Erythroblast (primary cell): ENCODE data around the gene ESPL1.

Experiments used
- GATA1 ChIP-seq: IDR thresholded peaks from 2 replicates; pipeline ENCODE4 v1.6.1; 2011; ENCODE audit warnings: low read depth, mild to moderate bottlenecking, control low read depth, low read length, moderate library complexity
- POLR2A ChIP-seq: IDR thresholded peaks from 2 replicates; pipeline ENCODE4 v1.6.1; 2011; ENCODE audit warnings: mild to moderate bottlenecking, low read length

DNA sequence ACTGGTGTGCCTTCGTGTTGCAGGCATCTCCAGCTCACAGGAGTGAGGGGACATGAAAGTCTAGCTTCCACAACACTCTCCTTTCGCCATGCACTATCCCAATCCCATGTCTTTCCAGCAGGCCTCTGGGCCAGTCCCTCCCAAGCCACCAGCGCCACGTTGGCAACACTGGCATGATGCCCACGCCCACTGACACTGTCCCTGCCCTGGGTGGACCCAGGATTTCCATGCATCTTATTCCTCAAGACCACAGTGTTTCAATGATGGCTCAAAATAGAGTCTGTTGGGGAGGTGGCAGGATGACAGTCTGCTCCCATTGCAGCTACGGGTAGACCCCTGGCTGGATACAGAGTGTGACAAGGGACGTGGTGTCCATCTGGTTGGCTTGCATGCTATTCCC lies 65.7 kb downstream of the ESPL1 start:
- no peak for TF ChIP-seq POLR2A
- TF ChIP-seq GATA1 = no peak
